Activated naive CD4-positive, alpha-beta T cell treated with anti-CD3 and anti-CD28 coated beads, Interleukin-2, amount 50 U/mL, for 16 hours (primary cell): ENCODE measurements around the gene LRP1B.

Source experiments
- DNase-seq: peaks from one replicate; pipeline ENCODE4 v3.0.0-alpha.2; 2020

LRP1B gene

DNA sequence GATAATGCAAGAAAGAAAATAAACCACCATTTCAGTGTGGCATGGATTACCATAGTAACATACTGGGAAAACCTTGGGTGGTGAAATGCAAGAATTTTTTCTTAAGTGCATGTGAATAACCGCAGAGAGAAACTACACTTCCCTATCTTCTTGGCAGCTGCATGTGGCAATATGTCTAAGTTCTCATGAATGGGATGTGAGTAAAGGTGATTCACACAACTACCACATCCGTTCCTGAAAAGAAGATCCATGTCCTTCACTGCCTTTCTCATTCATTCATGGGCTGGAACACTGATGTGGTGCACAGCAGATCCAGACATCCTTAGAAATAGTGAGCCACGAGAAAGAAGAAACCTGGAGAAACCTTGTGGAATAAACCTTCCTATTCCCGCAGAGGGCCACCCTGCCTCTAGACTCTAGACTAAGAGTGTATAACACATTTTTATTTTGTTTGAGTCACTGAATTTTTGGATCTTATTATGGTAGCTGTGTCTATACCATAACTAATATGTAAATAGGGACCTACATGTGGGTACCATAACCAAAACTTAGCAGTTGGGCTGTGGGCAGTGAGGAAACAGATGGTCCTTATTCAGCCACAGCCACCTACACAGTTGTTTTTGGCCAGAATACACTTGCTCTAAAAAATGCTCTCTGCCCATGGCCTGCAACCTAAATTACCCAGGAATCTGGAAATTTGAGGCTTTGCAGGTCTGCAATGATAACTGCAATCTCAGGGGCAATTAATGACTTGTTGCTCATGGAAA lies 573.3 kb downstream of the LRP1B start:
- DNase-seq, result no peak

DNA sequence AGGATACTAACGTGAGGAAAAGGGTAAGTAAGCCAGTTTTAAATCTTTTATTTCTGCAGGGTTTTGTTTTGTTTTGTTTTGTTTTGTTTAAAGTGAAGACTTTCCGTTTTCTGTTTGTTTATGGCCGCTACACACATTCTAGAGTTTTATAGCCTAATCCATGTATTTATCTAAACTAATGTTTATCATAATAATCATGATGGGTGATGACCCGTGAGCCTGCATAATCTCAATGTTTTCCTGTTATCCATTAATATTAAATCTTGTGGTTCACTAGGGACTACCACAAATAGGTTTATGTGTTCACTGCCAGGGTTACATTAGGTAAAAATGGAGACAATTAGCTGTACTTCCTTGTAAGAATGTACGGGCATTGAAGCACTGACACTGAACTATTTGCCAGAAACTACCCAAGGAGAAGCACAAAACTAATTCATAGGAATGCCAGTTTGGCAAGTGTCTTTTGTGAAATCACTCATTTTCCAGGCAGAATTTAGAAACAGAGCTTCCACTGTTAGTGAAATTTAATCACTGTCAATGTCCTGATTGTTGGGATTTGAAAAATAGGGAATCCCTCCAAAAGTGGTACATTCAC lies 574.8 kb downstream of the LRP1B start:
- no peak for DNase-seq

DNA sequence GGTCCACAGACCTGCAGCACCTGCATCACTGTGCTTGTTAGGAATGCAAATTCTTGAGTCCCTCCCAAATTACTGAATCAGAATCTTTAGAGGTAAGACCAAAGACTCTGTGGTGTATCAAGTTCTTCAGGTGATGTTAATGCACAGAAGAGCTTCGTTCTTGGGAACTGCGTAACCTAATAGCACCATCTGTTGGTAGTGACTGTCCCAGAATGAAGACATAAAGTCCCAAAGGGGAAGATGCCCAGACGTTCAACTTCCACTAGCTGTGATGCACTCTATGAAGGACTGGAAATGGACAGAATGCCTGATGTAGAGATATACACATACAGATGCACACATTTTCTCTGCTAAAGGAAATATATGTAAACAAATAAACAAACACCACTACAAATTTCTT lies 576.0 kb downstream of the LRP1B start:
- no peak for DNase-seq

DNA sequence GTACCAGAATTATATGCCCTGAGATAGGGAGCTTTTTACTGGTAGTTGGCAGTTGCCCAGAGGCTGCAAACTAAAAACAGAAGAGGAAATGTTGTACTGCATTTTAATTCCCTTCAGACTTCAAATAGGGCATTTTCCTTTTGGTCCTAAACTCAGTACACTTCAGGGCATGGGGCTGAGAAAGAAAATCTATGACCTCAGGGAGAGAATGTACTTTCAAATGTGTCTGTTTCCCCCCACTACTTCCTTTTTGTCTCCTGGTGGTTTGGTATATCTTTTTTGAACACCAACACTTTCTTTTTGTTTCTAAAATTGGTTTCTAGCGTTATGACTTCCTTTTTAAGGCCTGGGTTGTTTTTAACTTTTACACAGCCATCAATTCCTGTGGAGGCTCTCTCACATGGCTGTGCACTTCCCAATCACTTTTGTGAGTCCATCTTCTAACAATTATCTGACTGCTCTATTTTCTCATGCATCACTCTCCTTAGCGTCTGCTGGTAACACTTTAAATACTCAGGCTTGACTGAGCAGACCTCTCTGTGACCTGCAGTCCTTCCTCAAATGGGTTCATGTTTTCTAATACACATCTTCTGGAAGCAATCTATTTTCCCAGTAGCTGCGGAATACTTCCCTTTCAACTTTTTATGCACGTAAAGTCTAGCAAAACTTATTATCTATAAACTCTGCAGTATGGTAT lies 596.0 kb downstream of the LRP1B start:
- no peak for DNase-seq

DNA sequence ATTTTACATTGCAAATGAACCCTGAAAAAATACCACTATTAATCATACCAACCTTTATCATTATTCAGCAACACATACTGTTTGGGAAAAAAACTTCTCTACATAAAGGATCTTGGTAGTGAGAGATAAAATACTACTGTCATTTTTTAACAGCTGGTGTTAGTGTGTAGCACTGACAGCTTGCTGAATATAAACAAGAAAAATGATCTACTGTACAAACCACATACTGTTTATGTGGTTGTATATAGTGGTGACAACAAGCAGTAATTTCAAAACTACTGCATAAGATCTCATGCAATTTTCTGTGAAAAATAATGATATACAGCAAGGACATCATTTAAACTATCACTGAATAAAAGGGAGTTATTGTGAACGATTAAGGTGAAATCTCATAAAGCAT lies 601.2 kb downstream of the LRP1B start:
- no peak for DNase-seq

DNA sequence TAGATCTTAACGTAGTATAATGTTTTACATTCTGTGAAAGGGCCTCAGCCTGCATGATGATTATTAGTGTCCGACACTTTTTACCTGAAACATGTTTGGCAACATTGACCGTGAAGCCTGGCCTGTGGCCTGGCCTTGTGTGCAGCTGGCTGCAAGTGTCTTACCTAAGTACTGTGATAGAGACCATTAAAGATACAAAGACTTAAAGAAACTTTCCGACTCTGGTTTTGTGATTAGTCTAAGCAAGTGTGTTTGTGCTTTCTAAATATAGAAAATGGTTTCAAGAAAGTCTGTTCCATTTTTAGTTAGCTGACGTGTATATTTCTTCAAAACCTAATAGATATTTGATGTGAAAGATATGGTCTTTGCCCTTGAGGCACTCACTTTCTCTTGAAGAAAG lies 601.8 kb downstream of the LRP1B start:
- no peak for DNase-seq

DNA sequence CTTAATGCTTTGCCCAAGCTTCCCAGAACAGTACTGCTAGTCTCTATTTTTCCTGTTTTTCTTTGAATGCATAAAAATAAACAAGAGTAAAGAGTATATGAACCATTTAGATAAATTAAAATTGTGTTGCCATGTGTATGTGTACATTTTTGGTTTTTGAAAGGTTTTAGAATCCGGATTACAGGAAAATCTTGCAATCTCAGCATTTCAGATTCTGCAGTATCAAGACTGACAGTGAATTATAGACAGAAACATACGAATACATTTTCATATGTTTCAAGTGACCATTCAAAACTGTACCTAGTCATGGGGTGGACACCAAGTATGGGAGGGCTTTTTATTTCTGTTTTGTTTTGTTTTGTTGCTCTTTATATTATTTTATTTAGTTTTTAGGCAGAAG lies 604.1 kb downstream of the LRP1B start:
- no peak for DNase-seq

DNA sequence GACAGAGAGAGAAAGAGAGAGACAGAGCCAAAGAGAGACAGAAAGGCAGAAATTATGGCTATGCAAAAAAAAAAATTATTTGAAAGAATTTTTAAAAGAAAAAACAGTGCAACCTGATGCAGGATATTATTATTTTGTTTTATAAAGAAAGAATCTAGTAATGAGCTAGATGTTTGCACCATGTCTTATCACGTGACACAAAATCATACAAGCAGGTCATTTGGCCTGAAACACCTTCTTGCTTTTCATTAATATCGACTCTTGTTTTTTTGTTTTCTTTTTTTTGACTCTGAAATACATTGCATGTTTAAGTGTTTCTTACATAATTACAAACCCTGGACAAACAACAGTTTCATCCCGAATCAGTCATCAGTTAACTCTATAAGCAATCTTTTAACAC lies 606.0 kb downstream of the LRP1B start:
- no peak for DNase-seq

DNA sequence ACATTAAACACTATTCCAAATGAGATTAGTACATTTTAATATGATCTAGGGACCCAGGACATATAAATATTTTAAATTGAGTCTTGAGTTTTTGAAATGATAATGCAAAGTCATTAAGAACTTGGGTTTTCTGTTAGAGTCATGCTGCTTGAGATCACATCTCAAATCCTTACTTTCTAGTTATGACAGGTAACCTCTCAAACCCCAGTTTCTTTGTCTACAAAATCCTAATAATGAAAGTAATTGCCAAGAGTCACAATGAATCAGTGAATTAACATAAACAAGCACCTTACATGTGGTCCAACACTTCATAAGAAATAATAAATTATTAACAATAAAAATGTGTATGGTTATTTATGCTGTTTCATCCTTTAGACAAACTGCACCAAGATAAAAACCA lies 607.6 kb downstream of the LRP1B start:
- DNase-seq, result no peak

DNA sequence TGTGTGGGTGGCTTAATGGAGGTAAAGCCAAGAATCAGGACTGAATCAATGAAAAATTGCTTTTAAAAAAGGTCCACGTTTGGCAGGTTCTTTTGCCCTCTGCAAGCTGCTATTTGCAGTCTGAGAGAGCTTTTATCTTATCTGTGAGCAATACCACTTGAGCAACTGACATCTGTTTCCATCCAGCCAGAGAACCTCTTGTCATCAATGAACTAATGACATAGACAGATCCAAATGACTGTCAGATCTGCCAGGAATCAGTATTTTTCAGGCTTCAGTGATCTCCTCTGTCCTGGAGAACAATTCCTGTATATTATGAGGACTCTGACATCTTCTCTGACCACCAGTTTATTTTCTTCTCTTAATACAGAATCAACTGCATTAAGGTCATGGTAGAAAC lies 608.1 kb downstream of the LRP1B start:
- DNase-seq, result no peak

DNA sequence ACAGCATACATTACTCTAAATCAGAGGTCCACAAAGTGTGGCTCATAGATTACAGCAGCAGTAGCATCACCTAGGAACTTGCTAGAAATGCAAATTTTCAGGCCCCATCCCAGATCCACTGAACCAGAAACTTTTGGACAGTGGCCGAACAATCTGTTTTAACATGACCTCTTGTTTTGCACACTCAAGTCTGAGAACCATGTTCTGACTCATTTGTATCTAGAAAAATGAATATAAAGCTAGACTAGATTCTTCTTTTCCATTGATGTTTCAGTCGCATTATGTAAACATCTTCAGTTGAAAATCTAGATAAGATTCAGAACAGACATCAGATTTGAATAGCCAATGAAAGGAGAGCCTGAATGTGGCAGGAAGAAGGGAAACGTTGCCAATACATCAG lies 608.8 kb downstream of the LRP1B start:
- no peak for DNase-seq

DNA sequence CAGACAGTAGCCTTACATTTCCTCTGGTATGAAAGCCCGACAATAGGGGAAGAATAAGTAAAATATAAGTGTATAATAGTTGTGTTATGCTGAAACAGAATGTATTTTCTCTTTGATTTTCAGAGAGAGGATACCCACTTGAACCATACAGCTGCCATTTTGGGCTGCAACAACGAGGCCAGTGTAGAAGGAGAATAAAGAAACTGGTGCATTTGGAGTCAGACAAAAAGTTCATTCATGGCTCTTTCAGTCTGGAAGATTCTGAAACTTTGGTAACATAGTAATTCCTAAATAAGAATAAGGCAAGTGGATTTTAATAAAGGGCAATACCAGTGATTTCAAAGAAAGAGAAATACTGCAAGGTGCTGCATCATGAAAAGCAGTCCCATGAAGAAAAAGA lies 610.9 kb downstream of the LRP1B start:
- no peak for DNase-seq

DNA sequence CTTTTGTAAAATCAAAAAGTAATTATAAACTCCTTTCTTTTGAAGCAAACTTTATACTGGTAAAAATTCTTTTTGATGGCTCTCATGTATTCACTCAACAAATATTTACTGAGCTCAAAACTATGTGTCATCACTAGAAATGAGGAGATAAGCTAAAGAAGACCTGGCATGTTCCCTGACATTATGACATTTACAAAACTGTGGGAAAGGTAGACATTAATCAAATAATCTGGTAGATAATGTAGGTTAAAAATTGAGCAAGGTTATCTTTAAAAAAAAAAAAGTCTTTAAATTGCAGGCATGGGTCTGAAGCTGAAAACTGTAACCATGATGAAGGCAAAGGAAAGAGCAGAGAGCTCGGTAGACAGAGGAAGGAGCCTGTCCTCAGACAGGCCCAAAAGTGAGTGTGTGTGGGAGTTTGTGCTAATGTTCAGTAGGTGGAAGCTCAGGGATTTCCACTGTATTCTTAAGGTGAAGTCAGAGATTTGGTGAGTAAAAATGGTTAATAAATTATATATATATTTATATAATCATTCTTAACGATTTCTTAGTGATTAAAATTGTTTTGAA lies 612.9 kb downstream of the LRP1B start:
- DNase-seq, result no peak

DNA sequence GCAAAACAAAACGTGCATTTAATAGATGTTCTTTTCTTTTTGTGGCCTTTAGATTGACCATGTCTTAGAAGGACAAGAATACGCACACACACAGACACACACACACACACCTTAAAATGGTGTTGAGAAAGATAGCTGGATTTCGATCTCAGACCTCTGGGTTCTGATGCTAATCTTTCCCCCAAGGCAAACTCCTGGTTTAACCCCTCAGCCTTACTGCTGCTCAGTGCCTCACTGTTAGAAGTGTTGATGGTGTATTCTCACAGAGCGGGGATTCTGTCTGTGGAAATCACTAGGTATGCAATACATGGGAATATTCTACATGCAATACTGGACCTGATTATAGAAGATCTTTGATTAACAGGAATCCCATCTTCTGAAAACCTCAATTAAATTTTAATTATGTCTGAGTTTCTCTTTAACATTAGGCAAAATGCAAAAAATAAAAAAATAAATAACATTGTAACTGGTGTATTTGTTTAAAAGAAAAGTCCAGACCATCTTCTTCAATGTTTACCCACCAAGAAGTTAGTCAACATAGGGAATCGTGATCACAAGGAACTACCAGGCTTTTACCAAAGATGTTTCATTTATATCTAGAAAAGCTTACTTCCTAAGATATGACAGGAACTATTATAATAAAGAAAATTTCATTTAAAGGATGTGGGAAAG lies 613.5 kb downstream of the LRP1B start:
- no peak for DNase-seq

DNA sequence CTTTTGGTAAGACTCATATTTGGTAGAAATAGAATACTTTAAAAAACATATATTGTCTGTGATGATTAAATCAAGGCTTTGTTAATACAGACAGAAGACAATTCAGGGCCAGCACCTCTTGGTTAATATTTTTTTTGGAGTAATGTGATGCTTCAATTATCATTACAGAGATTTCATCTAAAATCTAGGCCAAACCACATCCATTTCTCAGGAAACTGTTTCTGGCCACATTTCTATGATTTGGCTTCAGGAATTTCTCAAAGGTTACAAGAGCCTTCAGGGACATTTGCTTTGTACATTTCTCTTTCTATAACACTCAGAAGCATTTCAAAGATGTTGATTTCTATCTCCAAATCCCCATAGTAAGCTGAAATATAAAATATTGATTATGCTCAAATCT lies 614.9 kb downstream of the LRP1B start:
- DNase-seq, result no peak

DNA sequence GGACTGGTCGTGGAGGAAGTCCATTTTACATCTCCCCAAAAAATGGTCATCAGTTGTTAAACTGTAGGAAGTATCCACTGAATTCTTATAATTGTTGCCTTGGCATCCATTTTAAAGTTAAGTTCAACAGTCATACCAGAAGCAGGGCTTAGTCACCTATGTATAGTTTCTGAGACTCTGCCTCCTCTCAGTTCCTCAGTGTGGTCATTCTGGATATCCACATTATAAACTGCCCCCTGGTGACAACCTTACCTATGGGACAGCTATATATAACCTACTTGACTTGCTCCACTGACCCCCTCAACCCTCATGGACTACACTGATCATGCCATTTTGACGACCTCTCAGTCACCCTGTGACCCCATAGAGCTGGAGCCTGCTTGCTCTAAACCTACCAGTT lies 617.0 kb downstream of the LRP1B start:
- no peak for DNase-seq

DNA sequence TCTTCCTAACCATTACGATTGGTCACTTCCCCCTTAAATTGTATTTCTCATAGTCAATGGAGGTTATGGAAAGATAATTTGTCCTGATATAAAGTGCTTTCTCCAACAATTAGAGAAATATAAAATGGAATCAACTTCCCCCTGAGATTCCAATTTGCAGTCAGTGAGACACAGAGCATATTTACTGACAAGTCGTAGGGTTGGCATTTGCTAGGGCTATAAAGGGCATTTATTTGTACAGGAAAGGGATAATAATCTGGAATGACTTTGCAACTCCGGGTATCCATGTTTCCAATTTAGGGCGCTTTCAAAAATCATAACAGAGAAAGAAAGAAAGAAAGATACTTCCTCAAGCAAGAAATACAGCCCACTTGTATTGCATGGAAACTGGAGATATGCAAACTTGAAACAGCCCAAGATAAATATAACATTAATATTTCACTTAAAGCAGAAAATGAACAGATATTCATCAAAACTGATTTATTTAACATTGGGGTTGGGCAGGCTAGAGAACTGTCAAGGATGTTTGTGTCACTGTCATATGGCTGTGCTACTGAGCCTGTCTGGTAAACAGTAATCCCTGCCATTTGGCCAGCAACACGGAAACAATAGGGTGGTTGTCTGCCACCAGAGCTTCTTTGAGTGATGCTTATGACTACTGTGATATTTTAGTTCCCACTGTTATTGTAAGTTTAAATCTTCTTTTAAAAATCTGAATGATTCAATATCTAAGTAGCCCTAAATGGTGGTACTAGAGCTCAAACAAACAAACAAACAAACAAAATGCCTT lies 621.8 kb downstream of the LRP1B start:
- no peak for DNase-seq

DNA sequence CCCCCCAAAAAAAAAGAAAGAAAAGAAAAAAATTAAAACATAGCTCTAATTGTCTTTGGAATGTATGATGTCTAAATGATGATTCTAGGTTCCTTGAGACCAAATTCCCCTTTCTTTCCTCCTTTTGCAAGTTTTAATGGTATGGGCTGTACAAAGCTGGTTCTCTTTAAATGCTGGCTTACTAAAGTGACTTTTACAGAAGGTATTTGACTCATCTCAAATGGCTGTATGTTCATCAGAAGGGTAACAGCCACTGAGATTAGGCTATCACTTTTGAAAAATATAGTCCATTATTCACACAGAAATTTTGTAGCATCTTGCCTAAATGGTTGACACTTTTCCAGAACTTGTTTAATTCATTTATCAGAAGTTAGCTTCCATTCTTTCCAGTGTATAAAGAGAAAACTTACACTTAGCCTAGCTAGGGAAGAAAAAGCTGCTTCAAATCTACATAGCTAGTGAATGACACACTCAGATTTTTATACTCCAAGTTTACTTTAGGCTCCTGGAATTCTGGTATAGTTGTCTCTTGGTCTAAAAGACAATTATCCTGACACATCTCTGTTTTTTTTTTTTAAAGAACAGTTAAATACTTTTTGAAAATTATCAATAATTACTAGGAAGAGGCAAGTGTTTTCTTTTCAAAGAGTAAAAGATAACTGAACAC lies 622.6 kb downstream of the LRP1B start:
- DNase-seq, result no peak

DNA sequence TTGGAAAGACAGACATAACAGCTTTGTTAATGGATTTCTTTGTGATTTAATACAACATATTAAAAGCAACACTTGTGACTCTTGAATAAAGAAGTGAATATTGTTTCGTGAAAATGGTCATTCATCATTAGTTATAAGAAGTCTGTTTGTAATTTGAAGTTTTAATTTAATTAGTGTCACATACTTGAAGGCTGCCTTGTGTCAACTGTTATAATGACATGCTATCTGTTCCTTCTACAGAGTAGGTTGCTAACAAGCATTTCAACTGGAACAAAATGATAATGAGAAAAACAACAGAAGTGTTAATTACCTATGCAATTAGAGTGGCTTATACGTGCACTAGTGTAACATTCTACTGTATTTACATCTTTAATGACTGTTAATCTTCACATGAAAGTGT lies 624.7 kb downstream of the LRP1B start:
- DNase-seq, result no peak

DNA sequence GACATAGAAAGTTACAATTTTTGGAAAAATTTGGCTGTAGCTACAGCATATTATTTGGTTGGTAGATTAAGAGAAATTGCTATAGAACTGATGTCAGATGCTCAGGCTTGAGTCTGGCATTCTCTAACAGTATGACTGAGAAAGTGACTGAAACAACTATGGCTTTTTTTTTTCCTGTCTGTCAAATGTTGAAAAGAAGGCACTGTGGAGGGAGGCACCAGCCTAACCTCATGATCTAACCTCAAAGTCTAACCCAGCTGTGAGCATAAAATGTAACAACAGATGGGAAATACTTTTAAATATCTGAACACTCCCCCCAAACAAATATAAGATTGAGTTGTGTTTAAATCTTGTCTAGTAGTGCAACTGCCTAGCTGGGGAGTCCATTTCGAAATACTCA lies 629.1 kb downstream of the LRP1B start:
- DNase-seq, result no peak

DNA sequence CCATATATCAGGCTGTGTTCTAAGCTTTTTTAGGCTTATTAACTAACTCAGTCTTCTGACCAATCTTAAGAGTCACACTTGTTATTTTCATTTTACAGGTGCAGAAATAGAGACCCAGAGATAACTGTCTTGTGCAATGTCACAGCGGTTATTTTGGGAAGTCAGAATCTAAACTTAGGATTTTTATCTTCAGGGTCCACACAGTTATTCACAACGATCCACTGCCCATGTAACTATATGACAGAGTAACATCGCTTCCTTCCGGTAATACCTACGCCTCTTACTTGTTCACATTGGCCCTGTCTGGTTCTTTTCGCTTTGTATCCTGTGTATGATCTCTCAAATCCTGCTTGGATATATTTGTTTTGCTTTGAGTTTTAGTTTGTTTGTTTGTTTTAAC lies 631.7 kb downstream of the LRP1B start:
- no peak for DNase-seq

DNA sequence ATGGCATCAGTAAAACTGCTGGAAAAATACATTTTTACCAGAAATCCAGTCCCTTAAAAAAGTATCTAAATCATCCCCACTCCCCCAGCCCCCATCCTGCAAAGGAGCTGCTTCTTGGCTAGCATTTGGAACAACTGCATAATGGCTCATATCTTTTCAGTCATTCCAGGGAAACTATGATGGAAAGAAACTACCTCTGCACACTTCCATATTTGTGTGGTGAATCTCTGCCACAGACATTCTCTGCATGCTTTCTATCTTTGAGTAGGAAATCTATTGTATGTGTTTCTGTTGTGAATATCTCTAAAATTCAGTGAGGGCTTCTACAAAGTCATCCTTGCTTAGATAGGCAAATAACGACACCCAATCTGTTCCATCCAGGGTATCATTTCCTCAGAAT lies 632.3 kb downstream of the LRP1B start:
- no peak for DNase-seq
